ENCODE measurements around the gene SLC25A22. TPM values are rescaled to one million over a fixed set of nuclear protein-coding genes. Genes with fewer than 3 reads are reported as not detected.

The SLC25A22 gene
- total RNA-seq, 1 donor from 2014 or later: 60.2 TPM

GRCh38 chr11:762421-763072 is 35.5 kb downstream of the SLC25A22 start:
- intact Hi-C loops (cut with micrococcal nuclease): no loop called here

GRCh38 chr11:761526-762108 is 36.5 kb downstream of the SLC25A22 start:
- intact Hi-C loops (cut with micrococcal nuclease): no loop called here

DNA sequence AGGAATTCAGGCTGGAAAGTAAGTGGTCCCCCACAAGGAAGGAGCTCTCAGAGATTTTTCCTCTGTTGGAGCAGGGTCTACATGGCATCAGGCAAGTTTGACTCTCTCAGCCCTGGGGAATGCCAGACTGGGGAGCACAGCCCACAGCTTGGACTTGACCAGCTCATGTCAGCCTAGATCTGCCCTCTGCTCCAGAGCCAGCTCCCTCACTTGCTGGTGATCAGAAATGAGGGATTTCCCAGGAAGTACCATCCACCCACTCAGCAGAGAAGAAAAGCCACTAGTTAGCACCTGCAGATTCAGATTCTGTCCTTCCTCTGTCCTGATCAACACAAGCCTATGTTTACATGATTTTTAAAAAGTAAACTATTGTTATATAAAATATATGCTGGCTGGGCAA is 37.8 kb downstream of the SLC25A22 start:
- intact Hi-C loops (cut with micrococcal nuclease): no loop called here

GRCh38 chr11:749731-750130 is 48.4 kb downstream of the SLC25A22 start:
- intact Hi-C loops (cut with micrococcal nuclease): loop anchor here (5.0 kb wide), 1 partner anchor 512 kb away; the partner anchor contains the start of genes PSMD13 and SIRT3

- intact Hi-C loops (cut with micrococcal nuclease): loop anchor here (1.0 to 5.0 kb wide), 2 partner anchors 30 to 511 kb away; partner anchors contain the start of genes PSMD13 and SIRT3
Observed at GRCh38 chr11:748007-748359, 50.1 kb downstream of the SLC25A22 start.

DNA sequence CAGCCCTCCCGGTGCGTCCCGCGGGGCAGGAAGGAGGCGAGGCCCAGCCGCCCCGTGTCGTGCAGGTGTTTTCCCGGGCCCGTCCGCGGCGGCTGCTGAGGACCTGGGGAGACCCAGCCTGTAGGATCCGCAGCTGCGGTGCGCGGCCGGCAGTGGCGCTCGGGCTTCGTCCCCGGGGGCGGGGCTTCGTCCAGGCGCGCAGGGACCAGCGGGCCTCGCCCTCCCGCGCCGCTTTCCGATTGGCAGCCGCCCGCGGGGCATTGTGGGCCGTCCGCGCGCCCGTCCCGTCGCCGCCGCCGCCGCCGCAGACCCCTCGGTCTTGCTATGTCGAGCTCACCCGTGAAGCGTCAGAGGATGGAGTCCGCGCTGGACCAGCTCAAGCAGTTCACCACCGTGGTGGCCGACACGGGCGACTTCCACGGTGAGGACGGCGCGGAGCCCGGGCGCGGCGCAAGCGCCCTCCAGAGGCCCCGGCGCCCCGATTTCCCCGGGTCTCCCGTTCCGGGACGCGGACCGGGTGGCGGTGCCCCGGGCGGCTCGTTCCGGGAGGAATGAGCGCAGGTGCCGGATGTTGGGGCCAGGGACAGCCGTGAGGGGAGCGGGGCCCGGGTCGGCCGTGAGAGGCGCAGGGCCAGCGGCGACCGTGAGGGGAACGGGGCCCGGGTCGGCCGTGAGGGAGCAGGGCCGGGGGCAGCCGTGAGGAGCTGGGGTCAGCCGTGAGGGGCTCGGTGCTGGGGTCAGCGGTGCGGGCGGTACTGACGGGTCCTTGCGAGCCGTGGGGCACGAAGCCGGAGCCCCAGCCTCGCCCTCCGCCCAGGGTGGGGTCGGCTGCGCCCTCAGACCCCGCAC is 50.7 kb downstream of the SLC25A22 start, which contains the start of gene TALDO1:
Gene TALDO1 (plus strand): TSS at position 307 of the 849 bp plus-strand sequence. CDS start 18 bp downstream, at position 325.
- intact Hi-C loops (cut with micrococcal nuclease): loop anchor here (1.0 to 5.0 kb wide), 9 partner anchors 24 to 510 kb away; partner anchors contain the start of genes DEAF1, HRAS, IRF7 and LMNTD2

DNA sequence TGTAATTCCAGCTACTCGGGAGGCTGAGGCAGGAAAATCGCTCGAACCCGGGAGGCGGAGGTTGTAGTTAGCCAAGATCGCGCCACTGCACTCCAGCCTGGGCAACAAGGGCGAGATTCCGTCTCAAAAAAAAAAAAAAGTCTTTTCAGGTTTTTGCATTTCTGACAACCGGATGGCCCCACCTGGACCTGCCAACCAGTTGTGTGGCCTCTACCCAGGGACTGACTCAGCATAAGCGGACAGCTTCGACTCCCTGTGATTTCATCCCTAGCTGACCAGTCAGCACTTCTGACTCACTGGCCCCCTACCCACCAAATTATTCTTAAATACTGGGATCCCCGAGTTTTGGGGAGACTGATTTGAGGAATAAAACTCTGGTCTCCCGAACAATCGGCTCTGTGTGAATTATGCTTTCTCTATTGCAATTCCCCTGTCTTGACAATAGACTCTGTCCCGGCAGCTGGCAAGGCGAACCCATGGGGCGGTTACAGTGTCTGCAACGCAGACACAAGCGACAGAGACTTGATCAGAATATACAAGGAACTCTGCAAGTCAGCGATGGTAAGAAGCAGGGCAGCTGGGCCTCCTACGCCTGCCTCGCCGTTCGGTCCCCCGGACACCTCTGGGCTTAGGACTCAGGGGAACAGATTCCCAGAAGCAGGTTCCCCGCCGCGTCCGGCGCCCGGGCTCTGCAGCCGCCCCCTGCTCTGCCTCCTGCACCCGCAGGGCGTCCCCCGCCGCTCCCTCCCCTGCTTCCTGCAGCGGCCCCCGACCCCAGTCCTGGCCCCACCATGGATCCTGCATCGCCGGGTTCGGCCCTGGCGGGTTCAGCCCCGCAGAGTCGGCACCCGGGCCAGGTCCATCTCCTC is 51.6 kb downstream of the SLC25A22 start:
- intact Hi-C loops (cut with micrococcal nuclease): loop anchor here (1.0 to 5.0 kb wide), 8 partner anchors 23 to 509 kb away; partner anchors contain the start of genes DEAF1, HRAS, IRF7 and LMNTD2

DNA sequence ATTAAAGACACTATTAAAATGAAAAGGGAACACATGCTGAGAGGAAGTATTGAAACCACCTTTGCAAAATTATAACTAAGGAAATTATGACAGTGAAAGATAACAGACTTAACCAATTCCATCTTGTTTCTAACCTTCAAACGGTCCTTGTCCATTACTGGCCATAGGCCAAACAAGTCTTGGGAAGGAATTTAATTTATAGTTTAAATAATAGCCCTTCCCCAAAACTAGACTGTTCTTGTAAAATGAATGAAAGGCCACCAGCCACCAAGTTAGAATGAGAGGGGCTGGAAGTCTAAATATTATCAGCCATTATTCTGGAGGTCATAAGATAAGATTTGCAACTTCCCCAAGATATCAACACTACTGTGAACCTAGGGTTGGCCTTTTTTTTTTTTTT is 52.7 kb downstream of the SLC25A22 start:
- intact Hi-C loops (cut with micrococcal nuclease): loop anchor here (5.0 kb wide), 1 partner anchor 508 kb away; the partner anchor contains the start of genes PSMD13 and SIRT3

DNA sequence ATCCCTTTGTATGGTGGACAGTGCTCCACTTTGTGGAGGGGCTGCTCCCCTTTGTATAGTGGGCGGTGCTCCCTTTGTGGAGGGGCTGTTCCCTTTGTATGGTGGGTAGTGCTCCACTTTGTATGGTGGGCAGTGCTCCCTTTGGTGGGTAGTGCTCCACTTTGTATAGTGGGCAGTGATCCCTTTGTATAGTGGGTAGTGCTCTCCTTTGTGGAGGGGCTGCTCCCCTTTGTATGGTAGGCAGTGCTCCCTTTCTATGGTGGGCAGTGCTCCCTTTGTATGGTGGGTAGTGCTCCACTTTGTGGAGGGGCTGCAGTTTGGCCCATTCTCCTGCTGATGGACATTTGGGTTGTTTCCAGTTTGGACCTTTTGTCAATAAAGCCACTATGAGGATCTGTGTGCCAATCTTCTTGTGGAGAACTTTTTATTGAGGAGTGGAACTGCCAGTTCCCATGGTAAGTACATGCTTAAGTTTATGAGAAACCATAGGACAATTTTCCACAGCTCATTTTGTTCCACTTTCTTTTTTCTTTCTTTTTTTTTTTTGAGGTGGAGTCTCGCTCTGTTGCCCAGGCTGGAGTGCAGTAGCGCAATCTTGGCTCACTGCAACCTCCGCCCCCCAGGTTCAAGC is 55.4 kb downstream of the SLC25A22 start:
- intact Hi-C loops (cut with micrococcal nuclease): no loop called here

- intact Hi-C loops (cut with micrococcal nuclease): no loop called here
Observed at GRCh38 chr11:742156-742546, 55.9 kb downstream of the SLC25A22 start.

Other genes starting within 250 kb of the SLC25A22 start
- gene LMNTD2, start 237.5 kb downstream of the SLC25A22 start, total RNA-seq: 1.1 and 1.7 TPM in 2 replicates
- gene RASSF7, start 237.3 kb downstream of the SLC25A22 start, total RNA-seq: 22.4 and 23.8 TPM in 2 replicates
- 51.2 and 51.9 TPM in 2 replicates for gene PHRF1, start 221.8 kb downstream of the SLC25A22 start, total RNA-seq
- gene IRF7, start 182.3 kb downstream of the SLC25A22 start, total RNA-seq: 130 and 133 TPM in 2 replicates
- gene CDHR5, start 173.3 kb downstream of the SLC25A22 start, total RNA-seq: not detected in 2 replicates
- gene SCT, start 171.1 kb downstream of the SLC25A22 start, total RNA-seq: not detected in 2 replicates
- gene DRD4, start 161.0 kb downstream of the SLC25A22 start, total RNA-seq: 0.34 and 0.44 TPM in 2 replicates
- gene DEAF1, start 103.1 kb downstream of the SLC25A22 start, total RNA-seq: 46.7 and 51.9 TPM in 2 replicates
- gene TMEM80, start 102.5 kb downstream of the SLC25A22 start, total RNA-seq: 27.1 and 27.8 TPM in 2 replicates
- gene EPS8L2, start 92.0 kb downstream of the SLC25A22 start, total RNA-seq: 11.9 and 12.9 TPM in 2 replicates
- gene TALDO1, start 50.8 kb downstream of the SLC25A22 start, total RNA-seq: 259 and 274 TPM in 2 replicates
- 51.3 and 59.0 TPM in 2 replicates for gene GATD1, start 20.8 kb downstream of the SLC25A22 start, total RNA-seq
- gene CEND1, start 8.2 kb downstream of the SLC25A22 start, total RNA-seq: 4.0 and 4.1 TPM in 2 replicates
- 29.1 TPM in 2 replicates for gene PIDD1, start 7.0 kb upstream of the SLC25A22 start, total RNA-seq
- gene RPLP2, start 11.7 kb upstream of the SLC25A22 start, total RNA-seq: 1,883 and 1,900 TPM in 2 replicates
- gene PNPLA2, start 20.6 kb upstream of the SLC25A22 start, total RNA-seq: 57.2 and 58.7 TPM in 2 replicates
- 1.3 and 1.9 TPM in 2 replicates for gene CRACR2B, start 29.6 kb upstream of the SLC25A22 start, total RNA-seq
- 24.6 and 24.7 TPM in 2 replicates for gene CD151, start 34.7 kb upstream of the SLC25A22 start, total RNA-seq
- gene POLR2L, start 44.2 kb upstream of the SLC25A22 start, total RNA-seq: 99.9 and 111 TPM in 2 replicates
- 10.8 and 11.2 TPM in 2 replicates for gene TSPAN4, start 44.6 kb upstream of the SLC25A22 start, total RNA-seq
- gene CHID1, start 112.5 kb upstream of the SLC25A22 start, total RNA-seq: 53.4 and 54.7 TPM in 2 replicates
- gene AP2A2, start 127.6 kb upstream of the SLC25A22 start, total RNA-seq: 67.6 and 69.7 TPM in 2 replicates
- gene MUC6, start 238.4 kb upstream of the SLC25A22 start, total RNA-seq: not detected in 2 replicates

Data from T-helper 1 cell treated with Interleukin-12 subunit alpha and Interleukin-12 subunit beta and Interleukin-4 antibody, amounts not matched to agents 30 ng/mL and 1 ng/mL, for 36 hours (primary cell).